ENCODE results near the gene CAMKMT.

The CAMKMT gene

GRCh38 chr2:44744961-44745892, 383.5 kb downstream of the CAMKMT start:
- no peak for DNase-seq (ENCODE audit: low read depth)

- no peak for DNase-seq (ENCODE audit: low read depth)
Measured at GRCh38 chr2:44745922-44746766, 384.4 kb downstream of the CAMKMT start.

- DNase-seq (ENCODE audit: low read depth), result no peak
Measured at GRCh38 chr2:44746856-44747615, 385.3 kb downstream of the CAMKMT start.

- DNase-seq (ENCODE audit: low read depth), result no peak
Measured at GRCh38 chr2:44747794-44748193, 386.0 kb downstream of the CAMKMT start.

GRCh38 chr2:44751754-44752479, 390.2 kb downstream of the CAMKMT start:
- no peak for DNase-seq (ENCODE audit: low read depth)

- no peak for DNase-seq (ENCODE audit: low read depth)
Measured at GRCh38 chr2:44752761-44753160, 391.0 kb downstream of the CAMKMT start.

GRCh38 chr2:44753552-44754285, 392.0 kb downstream of the CAMKMT start:
- DNase-seq (ENCODE audit: low read depth), result no peak

GRCh38 chr2:44758591-44758990, 396.8 kb downstream of the CAMKMT start:
- DNase-seq (ENCODE audit: low read depth), result no peak

GRCh38 chr2:44759823-44760222, 398.1 kb downstream of the CAMKMT start:
- no peak for DNase-seq (ENCODE audit: low read depth)

GRCh38 chr2:44763275-44763782, 401.6 kb downstream of the CAMKMT start:
- DNase-seq (ENCODE audit: low read depth), result no peak

GRCh38 chr2:44766220-44766619, 404.5 kb downstream of the CAMKMT start:
- no peak for DNase-seq (ENCODE audit: low read depth)

GRCh38 chr2:44766777-44767176, 405.0 kb downstream of the CAMKMT start:
- no peak for DNase-seq (ENCODE audit: low read depth)

GRCh38 chr2:44767691-44768090, 405.9 kb downstream of the CAMKMT start:
- no peak for DNase-seq (ENCODE audit: low read depth)

- DNase-seq (ENCODE audit: low read depth), result no peak
Measured at GRCh38 chr2:44768438-44769236, 406.9 kb downstream of the CAMKMT start.

- DNase-seq (ENCODE audit: low read depth), result no peak
Measured at GRCh38 chr2:44769349-44770011, 407.7 kb downstream of the CAMKMT start.

- DNase-seq (ENCODE audit: low read depth), result no peak
Measured at GRCh38 chr2:44770221-44771195, 408.8 kb downstream of the CAMKMT start.

GRCh38 chr2:44771522-44771921, 409.8 kb downstream of the CAMKMT start:
- DNase-seq (ENCODE audit: low read depth), result no peak

GRCh38 chr2:44772131-44772530, 410.4 kb downstream of the CAMKMT start:
- no peak for DNase-seq (ENCODE audit: low read depth)

All from activated T-helper 1 cell treated with Interleukin-2 at 50 U/mL for 16 hours (primary cell).